ENCODE data around the gene KRTAP10-4.

DNA sequence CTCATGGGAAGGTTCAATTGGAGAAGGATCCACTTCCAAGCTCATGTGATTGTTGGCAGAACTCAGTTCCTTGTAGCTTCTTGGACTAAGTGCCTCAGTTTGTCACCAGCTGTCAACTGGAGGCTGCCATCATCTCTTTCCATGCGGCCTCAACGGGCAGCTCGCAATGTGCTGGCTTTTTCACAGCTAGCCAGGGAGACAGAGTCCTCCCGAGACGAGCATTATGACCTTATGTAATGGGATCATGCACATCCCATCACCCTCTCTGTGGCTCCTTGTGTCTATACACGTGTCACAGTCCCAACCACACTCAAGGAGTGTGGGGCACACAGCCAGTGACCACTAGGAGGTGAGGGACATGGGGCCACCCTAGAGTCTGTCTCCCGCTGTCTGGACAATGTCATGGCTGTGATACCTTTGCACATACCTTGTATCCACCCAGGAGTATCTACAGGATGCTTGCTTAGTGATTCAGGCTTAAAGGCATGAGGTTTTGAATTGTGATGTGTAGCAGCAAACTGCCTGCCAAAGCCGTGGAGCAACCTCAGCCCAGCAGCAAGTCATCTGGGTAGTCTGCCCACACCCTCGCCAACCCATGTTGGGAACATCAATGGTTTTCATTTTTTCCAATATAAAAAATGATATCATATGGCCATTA lies 22.7 kb downstream of the KRTAP10-4 start:
- no peak for TF ChIP-seq POLR2A (IDR thresholded peaks at IDR 0.05)
- TF ChIP-seq, protein P1, sequence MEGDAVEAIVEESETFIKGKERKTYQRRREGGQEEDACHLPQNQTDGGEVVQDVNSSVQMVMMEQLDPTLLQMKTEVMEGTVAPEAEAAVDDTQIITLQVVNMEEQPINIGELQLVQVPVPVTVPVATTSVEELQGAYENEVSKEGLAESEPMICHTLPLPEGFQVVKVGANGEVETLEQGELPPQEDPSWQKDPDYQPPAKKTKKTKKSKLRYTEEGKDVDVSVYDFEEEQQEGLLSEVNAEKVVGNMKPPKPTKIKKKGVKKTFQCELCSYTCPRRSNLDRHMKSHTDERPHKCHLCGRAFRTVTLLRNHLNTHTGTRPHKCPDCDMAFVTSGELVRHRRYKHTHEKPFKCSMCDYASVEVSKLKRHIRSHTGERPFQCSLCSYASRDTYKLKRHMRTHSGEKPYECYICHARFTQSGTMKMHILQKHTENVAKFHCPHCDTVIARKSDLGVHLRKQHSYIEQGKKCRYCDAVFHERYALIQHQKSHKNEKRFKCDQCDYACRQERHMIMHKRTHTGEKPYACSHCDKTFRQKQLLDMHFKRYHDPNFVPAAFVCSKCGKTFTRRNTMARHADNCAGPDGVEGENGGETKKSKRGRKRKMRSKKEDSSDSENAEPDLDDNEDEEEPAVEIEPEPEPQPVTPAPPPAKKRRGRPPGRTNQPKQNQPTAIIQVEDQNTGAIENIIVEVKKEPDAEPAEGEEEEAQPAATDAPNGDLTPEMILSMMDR (IDR thresholded peaks at IDR 0.05), result no peak
- no peak for TF ChIP-seq EP300 (IDR thresholded peaks at IDR 0.05)
